SH-SY5Y (cell line): ENCODE results near the gene BCAN.

Experiments used
- GATA2 ChIP-seq: IDR thresholded peaks from 2 replicates; pipeline ENCODE4 v1.6.1; 2011; ENCODE audit warnings: mild to moderate bottlenecking, low read depth, low read length
- GATA3 ChIP-seq: IDR thresholded peaks from 2 replicates; pipeline ENCODE4 v1.6.1; 2011; ENCODE audit warnings: low read depth, mild to moderate bottlenecking, low read length, moderate library complexity

BCAN gene

GRCh38 chr1:156689035-156689952, 47.4 kb downstream of the BCAN start:
- TF ChIP-seq GATA3, result no peak
- TF ChIP-seq GATA2, result no peak

- TF ChIP-seq GATA2 (no peak), GATA3 (no peak)
Observed at GRCh38 chr1:156689953-156690674, 48.2 kb downstream of the BCAN start.

- TF ChIP-seq GATA3, result no peak
- no peak for TF ChIP-seq GATA2
Observed at GRCh38 chr1:156690675-156691036, 48.7 kb downstream of the BCAN start.

- TF ChIP-seq GATA3, result no peak
- TF ChIP-seq GATA2, result no peak
Observed at GRCh38 chr1:156691191-156691590, 49.3 kb downstream of the BCAN start.

GRCh38 chr1:156691665-156692440, 49.9 kb downstream of the BCAN start:
- no peak for TF ChIP-seq GATA3
- TF ChIP-seq GATA2, result no peak

- no peak for TF ChIP-seq GATA3
- TF ChIP-seq GATA2, result peak; percentile 98
Observed at GRCh38 chr1:156692441-156692924, 50.6 kb downstream of the BCAN start.

- TF ChIP-seq GATA3 (no peak), GATA2 (no peak; the same call in 1 of the 2 replicates)
Observed at GRCh38 chr1:156692925-156693847, 51.3 kb downstream of the BCAN start.

- TF ChIP-seq GATA3 (no peak), GATA2 (no peak)
Observed at GRCh38 chr1:156693848-156694689, 52.2 kb downstream of the BCAN start.

- TF ChIP-seq GATA2 (no peak), GATA3 (no peak)
Observed at GRCh38 chr1:156694690-156694962, 52.7 kb downstream of the BCAN start.

- TF ChIP-seq GATA2 (no peak), GATA3 (no peak)
Observed at GRCh38 chr1:156696755-156697154, 54.8 kb downstream of the BCAN start.

- no peak for TF ChIP-seq GATA2
- TF ChIP-seq GATA3, result no peak
Observed at GRCh38 chr1:156697481-156697880, 55.6 kb downstream of the BCAN start.

- TF ChIP-seq GATA3 (no peak), GATA2 (no peak)
Observed at GRCh38 chr1:156698995-156699394, 57.1 kb downstream of the BCAN start.
